Neutrophil (primary cell): ENCODE data around the gene PPIE.
A peak's percentile ranks its signal among the peaks of the same experiment; 100 is the strongest.
"Not testable (repeated sequence)": the region's sequence is repeated elsewhere in the genome, so short reads cannot be mapped to it uniquely, and the experiment has no call there.

Experiments used
- H3K27ac ChIP-seq: fragments of 200-600 bp; sonication (generic); 2 replicates; pipeline ENCODE4 v1.5.1; 2016; ENCODE audit warnings: mild to moderate bottlenecking, moderate library complexity
- H3K27me3 ChIP-seq: fragments of 200-600 bp; sonication (generic); 2 replicates; pipeline ENCODE4 v1.6.0; 2016; ENCODE audit warnings: mild to moderate bottlenecking
- H3K36me3 ChIP-seq: fragments of 200-600 bp; sonication (generic); 2 replicates; pipeline ENCODE4 v1.5.1; 2017
- H3K4me1 ChIP-seq, 2 experiments: fragments of 200-600 bp in 1 of 2; sonication (generic) in 1 of 2; 1 replicate in 1 of 2; 2 replicates in 1 of 2; pipeline versions ENCODE4 v1.5.1 to v1.6.1; 2013 to 2016; ENCODE audit warnings: low read depth in 1 of 2, low read length in 1 of 2, mild to moderate bottlenecking in 1 of 2, moderate library complexity in 1 of 2; ENCODE audit not compliant: control insufficient read depth in 1 of 2, insufficient read depth in 1 of 2
- H3K4me3 ChIP-seq, 2 experiments: fragments of 200-600 bp in 1 of 2; sonication (generic) in 1 of 2; 1 replicate in 1 of 2; 2 replicates in 1 of 2; pipeline ENCODE4 v1.5.1; 2013 to 2016; ENCODE audit warnings: low read depth in 1 of 2, low read length in 1 of 2, mild to moderate bottlenecking in 1 of 2, moderate library complexity in 1 of 2
- H3K9me3 ChIP-seq: fragments of 200-600 bp; sonication (generic); 2 replicates; pipeline ENCODE4 v1.5.1; 2016
- CTCF ChIP-seq: fragments of 200-600 bp; sonication (generic); IDR thresholded peaks from 2 replicates; pipeline ENCODE4 v1.5.1; 2016; ENCODE audit warnings: antibody characterized with exemption

Gene PPIE

GRCh38 chr1:39788758-39789570 lies 50.3 kb downstream of the PPIE start, which contains the start of gene BMP8B:
TSS of gene BMP8B (minus strand) at chr1:39788865. CDS start at chr1:39788485, 380 bp downstream.
- Histone ChIP-seq H3K27ac (peak within 1 kb of the TSS; percentile 38), H3K36me3 (no peaks in the 10 kb centered on the region), H3K27me3 (peaks cover 55% of the 10 kb centered on the region), H3K4me1 (peaks cover 21 to 24% of the 10 kb centered on the region in 2 experiments), H3K9me3 (no peaks in the 10 kb centered on the region), H3K4me3 (peak within 1 kb of the TSS; percentile 62 to 71)
- no peak for TF ChIP-seq CTCF

GRCh38 chr1:39789571-39790110 lies 51.0 kb downstream of the PPIE start:
- Histone ChIP-seq H3K4me3 (peak overlapping the region; percentile 62 to 71), H3K4me1 (peaks cover 21 to 26% of the 10 kb centered on the region in 2 experiments), H3K36me3 (no peaks in the 10 kb centered on the region), H3K27me3 (peaks cover 55% of the 10 kb centered on the region), H3K27ac (no peak overlapping the region), H3K9me3 (no peaks in the 10 kb centered on the region)
- no peak for TF ChIP-seq CTCF

- H3K4me3 ChIP-seq = no peak overlapping the region
- no peak for TF ChIP-seq CTCF
- no peak overlapping the region for H3K27ac ChIP-seq
- H3K36me3 ChIP-seq = no peaks in the 10 kb centered on the region
- peaks cover 48% of the 10 kb centered on the region for H3K27me3 ChIP-seq
- no peaks in the 10 kb centered on the region for H3K9me3 ChIP-seq
- H3K4me1 ChIP-seq = peaks cover 21 to 26% of the 10 kb centered on the region in 2 experiments
Measured at GRCh38 chr1:39791838-39792237, 53.2 kb downstream of the PPIE start.

GRCh38 chr1:39795651-39796050 lies 57.0 kb downstream of the PPIE start:
- Histone ChIP-seq H3K4me1 (peaks cover 39% of the 10 kb centered on the region in 2 experiments), H3K9me3 (no peaks in the 10 kb centered on the region), H3K4me3 (no peak overlapping the region), H3K27me3 (peaks cover 10% of the 10 kb centered on the region), H3K27ac (no peak overlapping the region), H3K36me3 (no peaks in the 10 kb centered on the region)
- TF ChIP-seq CTCF = no peak

- H3K4me1 ChIP-seq = peaks cover 33 to 41% of the 10 kb centered on the region in 2 experiments
- H3K9me3 ChIP-seq = not testable (repeated sequence)
- H3K4me3 ChIP-seq = peak overlapping the region; percentile 51 to 55
Measured at GRCh38 chr1:39798859-39799769, 60.4 kb downstream of the PPIE start.

More at GRCh38 chr1:39798859-39799769, 60.4 kb downstream of the PPIE start:
- peak; percentile 70 for TF ChIP-seq CTCF
- H3K27ac ChIP-seq = peak overlapping the region; percentile 87
- H3K36me3 ChIP-seq, H3K27me3 ChIP-seq: not testable (repeated sequence)
